MM.1S (cell line): ENCODE results near the gene RPE.

Experiments used
- DNase-seq: peaks from one replicate; pipeline ENCODE4 v3.0.0-alpha.2; 2015
- H2AFZ ChIP-seq: fragments of 300-600 bp; sonication (generic); 2 replicates; pipeline ENCODE4 v1.6.0; 2016; ENCODE audit warnings: antibody characterized with exemption, low read length
- H3F3A ChIP-seq: fragments of 300-600 bp; sonication (generic); 2 replicates; pipeline ENCODE4 v1.6.1; 2016; ENCODE audit warnings: mild to moderate bottlenecking, antibody characterized with exemption, low read length, moderate library complexity, mixed read lengths; ENCODE audit not compliant: insufficient read depth
- H3K27ac ChIP-seq: fragments of 300-600 bp; sonication (generic); 2 replicates; pipeline ENCODE4 v1.5.1; 2016; ENCODE audit warnings: mild to moderate bottlenecking, low read length
- H3K27me3 ChIP-seq: fragments of 300-600 bp; sonication (generic); replicated peaks from 2 replicates; pipeline ENCODE4 v1.6.0; 2016; ENCODE audit warnings: low read length; ENCODE audit not compliant: insufficient read depth
- H3K36me3 ChIP-seq: fragments of 300-600 bp; sonication (generic); replicated peaks from 2 replicates; pipeline ENCODE4 v1.6.1; 2016; ENCODE audit warnings: mild to moderate bottlenecking, low read length, mixed read lengths; ENCODE audit not compliant: insufficient read depth
- H3K4me1 ChIP-seq: fragments of 300-600 bp; sonication (generic); 2 replicates; pipeline ENCODE4 v1.6.1; 2016; ENCODE audit warnings: low read length, mixed read lengths
- H3K4me2 ChIP-seq: fragments of 300-600 bp; sonication (generic); 2 replicates; pipeline ENCODE4 v1.6.0; 2016; ENCODE audit warnings: low read depth, low read length
- H3K4me3 ChIP-seq: fragments of 300-600 bp; sonication (generic); 2 replicates; pipeline ENCODE4 v1.5.1; 2016; ENCODE audit warnings: low read length, mixed read lengths
- H3K79me2 ChIP-seq: fragments of 300-600 bp; sonication (generic); 2 replicates; pipeline ENCODE4 v1.6.1; 2016; ENCODE audit warnings: mixed run types, low read length, mixed read lengths
- H3K9ac ChIP-seq: fragments of 300-600 bp; sonication (generic); 2 replicates; pipeline ENCODE4 v1.6.1; 2016; ENCODE audit warnings: low read length, mixed read lengths
- H3K9me2 ChIP-seq: fragments of 300-600 bp; sonication (generic); replicated peaks from 2 replicates; pipeline ENCODE4 v1.6.1; 2016; ENCODE audit warnings: mild to moderate bottlenecking, low read length, mixed read lengths; ENCODE audit not compliant: insufficient read depth
- H3K9me3 ChIP-seq: fragments of 300-600 bp; sonication (generic); replicated peaks from 2 replicates; pipeline ENCODE4 v1.6.1; 2016; ENCODE audit warnings: mild to moderate bottlenecking, low read length, mixed read lengths; ENCODE audit not compliant: insufficient read depth
- H4K20me1 ChIP-seq: fragments of 300-600 bp; sonication (generic); 2 replicates; pipeline ENCODE4 v1.6.1; 2016; ENCODE audit warnings: mild to moderate bottlenecking, low read length, moderate library complexity, mixed read lengths; ENCODE audit not compliant: insufficient read depth
- CTCF ChIP-seq: fragments of 300-600 bp; sonication (generic); IDR thresholded peaks from 2 replicates; pipeline ENCODE4 v1.5.1; 2016; ENCODE audit warnings: antibody characterized with exemption, low read length, mixed read lengths
- EZH2 ChIP-seq: fragments of 300-600 bp; sonication (generic); optimal IDR thresholded peaks from 2 replicates; pipeline ENCODE3; 2017; ENCODE audit warnings: low read depth, mild to moderate bottlenecking, antibody characterized with exemption, low read length, mixed read lengths
- EZH2phosphoT487 ChIP-seq: fragments of 300-600 bp; sonication (generic); IDR thresholded peaks from 2 replicates; pipeline ENCODE4 v1.6.1; 2018; ENCODE audit warnings: antibody characterized with exemption, low read length

RPE gene

DNA sequence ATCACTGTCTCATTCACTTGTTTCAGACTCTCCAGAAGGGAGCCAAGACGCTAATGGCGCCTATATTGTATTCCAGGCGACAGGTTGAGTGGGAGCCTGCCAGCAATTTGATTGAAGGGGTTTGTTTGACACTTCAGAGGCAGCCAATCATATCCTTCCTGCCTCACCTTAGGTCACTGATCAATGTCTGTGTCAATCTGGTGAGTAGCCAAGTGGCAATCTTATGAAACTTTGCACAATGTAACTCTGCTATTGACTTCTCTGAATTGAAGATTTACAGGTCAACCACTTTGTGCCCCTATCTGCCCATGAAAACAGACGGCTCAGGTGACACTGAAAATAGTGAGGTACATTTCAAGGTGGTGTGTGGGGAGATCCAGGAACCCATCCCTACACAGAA, 32.7 kb upstream of the RPE start:
- no peak for TF ChIP-seq EZH2
- no peak for TF ChIP-seq CTCF
- TF ChIP-seq EZH2phosphoT487 = no peak
- no peaks in the 10 kb centered on the region for H3K27me3 ChIP-seq

DNA sequence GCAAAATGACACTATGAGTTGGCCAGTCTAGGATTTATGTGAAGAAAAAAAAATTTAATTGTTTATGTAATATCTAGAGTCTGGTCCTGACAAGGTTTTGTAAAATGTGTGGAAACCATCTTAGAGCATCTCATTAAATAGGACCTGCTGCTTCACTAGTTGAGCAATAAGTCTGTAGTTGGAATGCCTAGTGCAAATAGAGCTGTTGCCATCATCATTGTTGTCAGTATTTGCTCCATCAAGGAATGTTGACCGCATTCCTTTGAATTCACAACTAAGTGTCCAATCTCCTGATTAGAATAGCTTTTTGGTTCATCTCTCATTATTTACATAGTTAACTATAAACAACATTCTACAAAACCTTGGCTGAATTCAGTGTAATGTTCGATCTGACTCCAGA, 32.2 kb upstream of the RPE start:
- no peak overlapping the region for H3K9ac ChIP-seq
- no peaks in the 10 kb centered on the region for H3K79me2 ChIP-seq
- no peak for DNase-seq
- no peak overlapping the region for H3K4me3 ChIP-seq
- no peaks in the 10 kb centered on the region for H3K9me2 ChIP-seq
- TF ChIP-seq EZH2 (no peak), EZH2phosphoT487 (no peak), CTCF (no peak)
- no peak overlapping the region for H3K4me2 ChIP-seq
- no peak overlapping the region for H3K27ac ChIP-seq
- no peaks in the 10 kb centered on the region for H3K4me1 ChIP-seq
- no peaks in the 10 kb centered on the region for H4K20me1 ChIP-seq
- H3K9me3 ChIP-seq = no peaks in the 10 kb centered on the region
- H2AFZ ChIP-seq = no peak overlapping the region
- H3K36me3 ChIP-seq = no peaks in the 10 kb centered on the region
- H3F3A ChIP-seq = no peaks in the 10 kb centered on the region
- H3K27me3 ChIP-seq = no peaks in the 10 kb centered on the region

More for the DNA sequence above, 32.7 kb upstream of the RPE start:
- H3K36me3 ChIP-seq = no peaks in the 10 kb centered on the region
- H3K79me2 ChIP-seq = no peaks in the 10 kb centered on the region
- no peak overlapping the region for H3K4me3 ChIP-seq
- no peak overlapping the region for H2AFZ ChIP-seq
- H3K27ac ChIP-seq = no peak overlapping the region
- no peaks in the 10 kb centered on the region for H3K9me2 ChIP-seq
- no peak overlapping the region for H3K4me2 ChIP-seq
- H3K4me1 ChIP-seq = no peaks in the 10 kb centered on the region
- DNase-seq = no peak
- no peak overlapping the region for H3K9ac ChIP-seq
- H4K20me1 ChIP-seq = no peaks in the 10 kb centered on the region
- no peaks in the 10 kb centered on the region for H3K9me3 ChIP-seq
- no peaks in the 10 kb centered on the region for H3F3A ChIP-seq

DNA sequence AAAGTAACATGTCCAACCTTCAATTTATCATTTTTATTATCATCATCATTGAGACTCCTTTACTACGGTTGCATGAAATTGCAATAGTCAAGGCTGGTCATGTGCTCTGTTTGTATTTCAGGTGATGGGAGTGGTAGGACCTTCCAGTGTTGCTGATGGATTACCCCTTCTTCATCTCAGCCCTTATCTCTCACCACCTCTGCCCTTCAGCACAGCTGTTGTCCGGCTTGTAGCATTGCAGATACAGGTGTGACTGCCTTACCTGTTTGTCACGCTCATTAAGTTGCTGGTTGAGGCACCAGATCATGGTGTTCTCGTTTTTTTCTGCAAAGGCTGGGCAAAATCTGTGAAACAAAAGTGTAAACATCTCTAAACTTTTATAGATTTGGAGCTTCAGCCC, 31.7 kb upstream of the RPE start:
- TF ChIP-seq EZH2 = no peak
- no peak for TF ChIP-seq EZH2phosphoT487
- no peak for TF ChIP-seq CTCF
- Histone ChIP-seq H2AFZ (no peak overlapping the region), H4K20me1 (no peaks in the 10 kb centered on the region), H3K27me3 (no peaks in the 10 kb centered on the region), H3K4me3 (no peak overlapping the region), H3K36me3 (no peaks in the 10 kb centered on the region), H3K27ac (no peak overlapping the region), H3K79me2 (no peaks in the 10 kb centered on the region), H3K9ac (no peak overlapping the region), H3F3A (no peaks in the 10 kb centered on the region), H3K4me1 (no peaks in the 10 kb centered on the region), H3K9me3 (no peaks in the 10 kb centered on the region), H3K4me2 (no peak overlapping the region), H3K9me2 (no peaks in the 10 kb centered on the region)
- no peak for DNase-seq
